Right lobe of liver (tissue), 4 donors: ENCODE data around the gene ULK2.

Source experiments
- POLR2A ChIP-seq: fragments of 450-650 bp; IDR thresholded peaks from one replicate; pipeline ENCODE4 v1.6.1; 2017; ENCODE audit warnings: antibody characterized with exemption, mild to moderate bottlenecking
- TF ChIP-seq, protein P1 (sequence below), 4 donors: fragments of 200-600 bp in 3 of 4; fragments of 450-650 bp in 1 of 4; IDR thresholded peaks; one replicate each; pipeline versions ENCODE4 v1.5.1 to v1.8.0; 2016 to 2022; ENCODE audit warnings: antibody characterized with exemption in 4 of 4, mild to moderate bottlenecking in 2 of 4
- donor health status: DM: no; HTN: no; CAD: no.
- donor health status: DM: no; HTN: no; CAD: no.
- donor health status: DM: no; HTN: yes; CAD: no.

GRCh38 chr17:19877364-19877945 is 9.7 kb upstream of the ULK2 start:
- TF ChIP-seq POLR2A = no peak
- TF ChIP-seq, protein P1, sequence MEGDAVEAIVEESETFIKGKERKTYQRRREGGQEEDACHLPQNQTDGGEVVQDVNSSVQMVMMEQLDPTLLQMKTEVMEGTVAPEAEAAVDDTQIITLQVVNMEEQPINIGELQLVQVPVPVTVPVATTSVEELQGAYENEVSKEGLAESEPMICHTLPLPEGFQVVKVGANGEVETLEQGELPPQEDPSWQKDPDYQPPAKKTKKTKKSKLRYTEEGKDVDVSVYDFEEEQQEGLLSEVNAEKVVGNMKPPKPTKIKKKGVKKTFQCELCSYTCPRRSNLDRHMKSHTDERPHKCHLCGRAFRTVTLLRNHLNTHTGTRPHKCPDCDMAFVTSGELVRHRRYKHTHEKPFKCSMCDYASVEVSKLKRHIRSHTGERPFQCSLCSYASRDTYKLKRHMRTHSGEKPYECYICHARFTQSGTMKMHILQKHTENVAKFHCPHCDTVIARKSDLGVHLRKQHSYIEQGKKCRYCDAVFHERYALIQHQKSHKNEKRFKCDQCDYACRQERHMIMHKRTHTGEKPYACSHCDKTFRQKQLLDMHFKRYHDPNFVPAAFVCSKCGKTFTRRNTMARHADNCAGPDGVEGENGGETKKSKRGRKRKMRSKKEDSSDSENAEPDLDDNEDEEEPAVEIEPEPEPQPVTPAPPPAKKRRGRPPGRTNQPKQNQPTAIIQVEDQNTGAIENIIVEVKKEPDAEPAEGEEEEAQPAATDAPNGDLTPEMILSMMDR (IDR thresholded peaks at IDR 0.05) = no peak
